ENCODE data around the gene HCRT. TPM values are rescaled to one million over a fixed set of nuclear protein-coding genes. Genes with fewer than 3 reads are reported as not detected.
"Not testable (repeated sequence)": the region's sequence is repeated elsewhere in the genome, so short reads cannot be mapped to it uniquely, and the experiment has no call there.

The HCRT gene
- polyA plus RNA-seq, 1 donor, result not detected

GRCh38 chr17:42180411-42180921 is 4.8 kb downstream of the HCRT start:
- DNase-seq (ENCODE audit: low read depth), result no peak

GRCh38 chr17:42179911-42180410 is 5.3 kb downstream of the HCRT start:
- DNase-seq (ENCODE audit: low read depth), result no peak

- DNase-seq (ENCODE audit: low read depth), result no peak
These were observed 5.9 kb downstream of the HCRT start for GRCh38 chr17:42179335-42179734.

- DNase-seq (ENCODE audit: low read depth), result no peak
These were observed 6.4 kb downstream of the HCRT start for GRCh38 chr17:42178817-42179216.

GRCh38 chr17:42177684-42178083 is 7.6 kb downstream of the HCRT start:
- no peak for DNase-seq (ENCODE audit: low read depth)

GRCh38 chr17:42174126-42174783 is 11.0 kb downstream of the HCRT start:
- no peak for DNase-seq (ENCODE audit: low read depth)

GRCh38 chr17:42171831-42172230 is 13.4 kb downstream of the HCRT start:
- no peak for DNase-seq (ENCODE audit: low read depth)

GRCh38 chr17:42169351-42169750 is 15.9 kb downstream of the HCRT start:
- no peak for DNase-seq (ENCODE audit: low read depth)

- DNase-seq (ENCODE audit: low read depth), result no peak
These were observed 17.4 kb downstream of the HCRT start for GRCh38 chr17:42167807-42168206.

- DNase-seq (ENCODE audit: low read depth), result no peak
These were observed 19.0 kb downstream of the HCRT start for GRCh38 chr17:42166196-42166763.

GRCh38 chr17:42165751-42166150 is 19.5 kb downstream of the HCRT start:
- DNase-seq (ENCODE audit: low read depth), result no peak

GRCh38 chr17:42163696-42164407 is 21.4 kb downstream of the HCRT start:
- no peak for DNase-seq (ENCODE audit: low read depth)

GRCh38 chr17:42163113-42163512 is 22.1 kb downstream of the HCRT start:
- DNase-seq (ENCODE audit: low read depth), result no peak

- no peak for DNase-seq (ENCODE audit: low read depth)
These were observed 24.7 kb downstream of the HCRT start for GRCh38 chr17:42160531-42160910.

- DNase-seq (ENCODE audit: low read depth), result no peak
These were observed 25.3 kb downstream of the HCRT start for GRCh38 chr17:42159796-42160530.

- no peak for DNase-seq (ENCODE audit: low read depth)
These were observed 29.6 kb downstream of the HCRT start for GRCh38 chr17:42155614-42156045.

- no peak for DNase-seq (ENCODE audit: low read depth)
These were observed 31.1 kb downstream of the HCRT start for GRCh38 chr17:42153919-42154742.

GRCh38 chr17:42146911-42147607 is 38.2 kb downstream of the HCRT start:
- no peak for DNase-seq (ENCODE audit: low read depth)

GRCh38 chr17:42143138-42143537 is 42.1 kb downstream of the HCRT start:
- DNase-seq (ENCODE audit: low read depth), result not testable (repeated sequence)

- DNase-seq (ENCODE audit: low read depth), result no peak
These were observed 42.8 kb downstream of the HCRT start for GRCh38 chr17:42142371-42142896.
